Psoas muscle (tissue), 8 donors: ENCODE data around the gene XCL1. TPM values are rescaled to one million over a fixed set of nuclear protein-coding genes. Genes with fewer than 3 reads are reported as not detected.
A peak's percentile ranks its signal among the peaks of the same experiment; 100 is the strongest.
"Not testable (repeated sequence)": the region's sequence is repeated elsewhere in the genome, so short reads cannot be mapped to it uniquely, and the experiment has no call there.

ENCODE experiments used
- ATAC-seq, 4 donors: fragments of 200-7000 bp; cut with Tn5 transposase; one replicate each; pipeline ENCODE4 v1.9.1; 2020; ENCODE audit warnings: moderate library complexity in 3 of 4, mild to moderate bottlenecking in 2 of 4
- DNase-seq, 2 donors: peaks; one replicate each; pipeline ENCODE4 v3.0.0-alpha.2; 2020
- H3K27ac ChIP-seq: fragments of 200-600 bp; one replicate; pipeline ENCODE4 v1.8.0; 2022
- H3K27me3 ChIP-seq, 3 donors: fragments of 200-600 bp in 1 of 3; one replicate each; pipeline versions ENCODE4 v1.6.1 to v1.8.0; 2013 to 2022; ENCODE audit warnings: low read length in 2 of 3, mild to moderate bottlenecking in 2 of 3, moderate library complexity in 1 of 3; ENCODE audit not compliant: insufficient read depth in 3 of 3
- H3K36me3 ChIP-seq, 2 donors: fragments of 200-600 bp in 1 of 2; one replicate each; pipeline versions ENCODE4 v1.6.1 to v1.8.0; 2013 to 2022; ENCODE audit warnings: low read depth in 1 of 2, mild to moderate bottlenecking in 1 of 2, moderate library complexity in 1 of 2; ENCODE audit not compliant: insufficient read depth in 1 of 2
- H3K4me1 ChIP-seq: fragments of 200-600 bp; one replicate; pipeline ENCODE4 v1.8.0; 2022
- H3K4me3 ChIP-seq: fragments of 200-600 bp; one replicate; pipeline ENCODE4 v1.8.0; 2022; ENCODE audit warnings: mild to moderate bottlenecking
- H3K9me3 ChIP-seq: fragments of 200-600 bp; one replicate; pipeline ENCODE4 v1.8.0; 2022
- WGBS, 3 donors: extraction: QIAGEN DNeasy Blood & Tissue Kit; methylation state at CpG; one replicate each; pipeline versions ENCODE4 v1.1.6 to v1.1.7; 2013; 5-methylcytosine and 5-hydroxymethylcytosine counted together
- intact Hi-C, 2 donors: fragments of 100-400 bp; cut with DNase I; formaldehyde crosslinking; loops; one replicate each; pipeline versions ENCODE4 v1.11.0 to v1.14.2; 2022
- polyA plus RNA-seq, 3 donors: library from polyadenylated mRNA; stranded (reverse); fragments of 200-250 nt; gene quantifications; one replicate each; pipeline ENCODE4 v1.2.3, GENCODE V29; 2013
- total RNA-seq, 4 donors: library from RNA; stranded (reverse); fragmentation: NEBNext Ultra II Directional in 2 of 4; extraction: Animal tissue kit (Norgen Biotek cat#: 25700) in 2 of 4; gene quantifications; one replicate each; pipeline versions ENCODE4 v1.2.1 to v1.2.4, GENCODE V29; 2021 to 2023
- TF ChIP-seq, protein P1 (sequence below): fragments of 200-600 bp; IDR thresholded peaks from one replicate; pipeline ENCODE4 v1.8.0; 2022; ENCODE audit warnings: antibody characterized with exemption
- donor health status: healthy with polysubstance abuse.
- donor health status: DM: no; HTN: no; CAD: no; lungs with moderate emphysema.
- donor health status: Bipolar disorder and iron deficiency.
- donor health status: healthy.
- donor health status: DM: yes; HTN: yes; CAD: no.
- donor health status: DM: no; HTN: no; CAD: no.
- donor health status: DM: no; HTN: no; CAD: no.
- donor health status: DM: yes; HTN: yes; CAD: no.

The XCL1 gene
- total and polyA plus RNA-seq, 7 donors, result 0.03 to 0.28 TPM; not detected in 5

GRCh38 chr1:168585937-168586336 lies 9.5 kb downstream of the XCL1 start:
- H3K27ac ChIP-seq, result no peak overlapping the region
- H3K27me3 ChIP-seq, result no peaks in the 10 kb centered on the region
- TF ChIP-seq, protein P1, sequence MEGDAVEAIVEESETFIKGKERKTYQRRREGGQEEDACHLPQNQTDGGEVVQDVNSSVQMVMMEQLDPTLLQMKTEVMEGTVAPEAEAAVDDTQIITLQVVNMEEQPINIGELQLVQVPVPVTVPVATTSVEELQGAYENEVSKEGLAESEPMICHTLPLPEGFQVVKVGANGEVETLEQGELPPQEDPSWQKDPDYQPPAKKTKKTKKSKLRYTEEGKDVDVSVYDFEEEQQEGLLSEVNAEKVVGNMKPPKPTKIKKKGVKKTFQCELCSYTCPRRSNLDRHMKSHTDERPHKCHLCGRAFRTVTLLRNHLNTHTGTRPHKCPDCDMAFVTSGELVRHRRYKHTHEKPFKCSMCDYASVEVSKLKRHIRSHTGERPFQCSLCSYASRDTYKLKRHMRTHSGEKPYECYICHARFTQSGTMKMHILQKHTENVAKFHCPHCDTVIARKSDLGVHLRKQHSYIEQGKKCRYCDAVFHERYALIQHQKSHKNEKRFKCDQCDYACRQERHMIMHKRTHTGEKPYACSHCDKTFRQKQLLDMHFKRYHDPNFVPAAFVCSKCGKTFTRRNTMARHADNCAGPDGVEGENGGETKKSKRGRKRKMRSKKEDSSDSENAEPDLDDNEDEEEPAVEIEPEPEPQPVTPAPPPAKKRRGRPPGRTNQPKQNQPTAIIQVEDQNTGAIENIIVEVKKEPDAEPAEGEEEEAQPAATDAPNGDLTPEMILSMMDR, result no peak
- H3K9me3 ChIP-seq, result no peaks in the 10 kb centered on the region
- 46 to 96% (median 95%) methylated on average over 1 of the region's 1 CpG for WGBS, 3 donors
- intact Hi-C loops, result no loop called here
- peaks cover 9% of the 10 kb centered on the region for H3K4me1 ChIP-seq
- DNase-seq, result no peak
- no peaks in the 10 kb centered on the region for H3K36me3 ChIP-seq
- H3K4me3 ChIP-seq, result no peak overlapping the region
- peak in 1 of 4 donors; percentile 30 for ATAC-seq

DNA sequence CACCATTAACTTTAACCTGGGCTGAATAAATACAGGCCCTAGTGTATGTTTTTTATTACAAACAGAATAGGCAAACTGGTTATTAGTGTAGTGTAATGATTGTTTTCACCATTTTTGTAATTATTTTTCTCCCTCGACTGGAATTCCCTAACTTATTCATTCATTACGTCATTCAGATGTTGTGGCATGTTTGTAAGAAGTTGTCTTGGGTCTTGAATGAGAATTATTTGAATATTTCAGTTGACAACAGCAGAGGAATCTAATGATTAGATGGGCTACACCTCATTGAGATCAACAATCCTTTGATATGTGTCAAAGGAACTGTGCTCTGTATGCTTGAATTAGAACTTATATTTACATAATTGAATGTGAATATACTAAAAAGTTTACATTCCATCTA lies 12.8 kb downstream of the XCL1 start:
- no peak for ATAC-seq
- Histone ChIP-seq H3K4me1 (peaks cover 9% of the 10 kb centered on the region), H3K4me3 (no peak overlapping the region), H3K27me3 (peaks cover 0 to 5% (median 0%) of the 10 kb centered on the region in 3 donors), H3K36me3 (no peaks in the 10 kb centered on the region), H3K9me3 (no peaks in the 10 kb centered on the region), H3K27ac (no peak overlapping the region)
- intact Hi-C loops, result no loop called here
- DNase-seq, result no peak
- 81 to 90% (median 84%) methylated on average over 2 of the region's 2 CpGs for WGBS, 3 donors
- TF ChIP-seq, protein P1, result no peak

DNA sequence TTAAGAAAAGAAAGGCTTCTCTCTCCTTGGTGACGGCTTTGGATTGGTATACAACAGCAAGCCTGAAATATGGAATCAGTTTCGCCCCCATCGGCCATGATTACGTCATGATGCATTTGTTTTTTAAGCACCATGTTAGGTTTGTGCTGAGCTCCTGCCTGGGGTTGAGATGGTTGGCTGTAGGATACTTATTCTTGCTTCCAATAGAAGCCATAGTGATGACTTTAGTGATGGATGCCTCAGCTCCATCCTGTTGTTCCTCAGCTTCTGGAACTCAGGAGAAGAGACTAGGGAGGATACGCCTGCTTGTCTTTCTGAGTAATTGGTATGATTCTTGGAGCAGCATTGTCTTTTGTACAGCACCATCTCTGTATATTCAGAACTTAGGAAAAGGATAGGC lies 14.7 kb downstream of the XCL1 start:
- H3K27ac ChIP-seq, result no peak overlapping the region
- 85 to 90% (median 86%) methylated on average over 5 of the region's 5 CpGs for WGBS, 3 donors
- no peak overlapping the region for H3K4me3 ChIP-seq
- TF ChIP-seq, protein P1, result no peak
- H3K36me3 ChIP-seq, result no peaks in the 10 kb centered on the region
- intact Hi-C loops, result no loop called here
- H3K27me3 ChIP-seq, result peaks cover 0 to 5% (median 0%) of the 10 kb centered on the region in 3 donors
- no peaks in the 10 kb centered on the region for H3K9me3 ChIP-seq
- DNase-seq, result no peak
- ATAC-seq, result no peak
- H3K4me1 ChIP-seq, result no peaks in the 10 kb centered on the region

DNA sequence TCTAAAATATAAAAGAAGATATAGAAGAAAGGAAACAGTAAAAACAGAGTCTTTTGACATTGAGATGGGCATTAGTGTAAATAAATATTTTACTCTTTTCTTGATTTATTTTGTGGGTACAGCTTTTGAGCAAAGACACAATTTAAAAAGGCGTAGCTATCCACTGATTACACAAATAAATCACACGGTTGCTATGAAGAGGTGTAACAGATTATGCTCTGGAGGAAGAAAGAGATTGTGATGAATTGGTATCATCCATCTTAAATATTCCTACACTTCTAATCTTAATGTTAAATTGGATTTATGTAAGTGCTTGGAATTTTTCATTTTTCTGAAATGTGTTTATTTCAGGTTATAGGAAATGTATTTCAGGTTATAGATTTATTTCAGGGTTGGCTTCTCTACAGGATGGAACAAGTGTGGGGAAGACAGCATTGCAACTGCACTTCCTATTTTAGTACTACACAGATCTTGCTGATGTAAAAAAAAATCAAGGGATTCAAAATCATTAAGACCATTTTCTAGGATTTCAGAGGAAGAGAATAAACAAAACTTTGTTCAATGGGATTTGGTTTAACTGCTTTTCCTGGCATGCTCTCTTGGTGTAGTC lies 15.3 kb downstream of the XCL1 start:
- TF ChIP-seq, protein P1, result no peak
- Histone ChIP-seq H3K4me1 (no peaks in the 10 kb centered on the region), H3K27me3 (peaks cover 0 to 5% (median 0%) of the 10 kb centered on the region in 3 donors), H3K27ac (no peak overlapping the region), H3K36me3 (no peaks in the 10 kb centered on the region), H3K4me3 (no peak overlapping the region), H3K9me3 (no peaks in the 10 kb centered on the region)
- ATAC-seq (no peak), DNase-seq (no peak)
- intact Hi-C loops, result no loop called here
- WGBS, 3 donors, result 71 to 78% (median 75%) methylated on average over 2 of the region's 2 CpGs

- DNase-seq, intact Hi-C loops, ATAC-seq, H3K4me1 ChIP-seq, H3K27me3 ChIP-seq, H3K36me3 ChIP-seq, H3K4me3 ChIP-seq, H3K27ac ChIP-seq, H3K9me3 ChIP-seq: not testable (repeated sequence)
These were observed 19.0 kb downstream of the XCL1 start for GRCh38 chr1:168595403-168595802.
